RWPE2 (cell line): ENCODE results near the gene MYL6B.

Experiments used
- ATAC-seq: fragments of 200-7000 bp; cut with Tn5 transposase; 3 replicates; pipeline ENCODE4 v1.9.1; 2021; ENCODE audit warnings: low read depth
- DNase-seq: peaks from one replicate; pipeline ENCODE4 v3.0.0-alpha.2; 2020; ENCODE audit warnings: low spot score
- H3K27ac ChIP-seq: fragments of 450-650 bp; 2 replicates; pipeline ENCODE4 v1.5.1; 2017; ENCODE audit warnings: mild to moderate bottlenecking; ENCODE audit not compliant: poor library complexity, severe bottlenecking
- H3K27me3 ChIP-seq: fragments of 250-450 bp; sonication (Bioruptor Pico); 2 replicates; pipeline ENCODE4 v1.5.1; 2021; ENCODE audit warnings: mild to moderate bottlenecking, moderate library complexity; ENCODE audit not compliant: insufficient read depth, poor library complexity, severe bottlenecking
- H3K36me3 ChIP-seq: fragments of 250-450 bp; sonication (Bioruptor Pico); 2 replicates; pipeline ENCODE4 v1.5.1; 2020; ENCODE audit warnings: low read depth, mild to moderate bottlenecking, moderate library complexity
- H3K4me1 ChIP-seq: fragments of 250-450 bp; sonication (Bioruptor Pico); 2 replicates; pipeline ENCODE4 v1.5.1; 2021; ENCODE audit warnings: mild to moderate bottlenecking, moderate library complexity; ENCODE audit not compliant: insufficient read depth, poor library complexity, severe bottlenecking
- H3K4me3 ChIP-seq: fragments of 250-450 bp; sonication (Bioruptor Pico); 2 replicates; pipeline ENCODE4 v1.5.1; 2021; ENCODE audit warnings: mild to moderate bottlenecking, moderate library complexity; ENCODE audit not compliant: severe bottlenecking
- H3K9me3 ChIP-seq: fragments of 250-450 bp; sonication (Bioruptor Pico); 2 replicates; pipeline ENCODE4 v1.5.1; 2021; ENCODE audit warnings: mild to moderate bottlenecking, moderate library complexity; ENCODE audit not compliant: severe bottlenecking
- TF ChIP-seq, protein P1 (sequence below): fragments of 450-650 bp; IDR thresholded peaks from one replicate; pipeline ENCODE4 v1.5.1; 2017; ENCODE audit warnings: mild to moderate bottlenecking, moderate library complexity; ENCODE audit not compliant: poor library complexity, severe bottlenecking

MYL6B gene

DNA sequence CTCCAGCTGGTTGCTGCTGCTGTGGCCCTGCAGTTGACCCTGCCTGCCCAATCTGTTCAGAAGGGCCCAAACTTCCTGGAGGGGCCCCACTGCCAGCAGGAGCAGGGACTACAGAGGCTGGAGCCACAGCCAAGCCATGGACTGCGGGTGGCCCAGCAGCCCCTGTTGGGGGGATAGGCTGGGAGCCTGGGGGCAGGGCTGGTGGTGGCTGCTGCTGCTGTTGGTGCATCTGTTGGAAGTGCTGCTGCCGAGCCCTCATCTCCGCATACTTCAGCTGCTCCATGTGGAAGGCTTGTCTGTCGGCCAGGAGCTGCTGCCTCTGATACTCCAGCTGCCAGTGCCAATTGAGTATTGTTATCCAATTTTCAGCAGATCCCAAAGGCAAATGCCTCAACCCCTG is 13.0 kb downstream of the MYL6B start:
- TF ChIP-seq, protein P1, sequence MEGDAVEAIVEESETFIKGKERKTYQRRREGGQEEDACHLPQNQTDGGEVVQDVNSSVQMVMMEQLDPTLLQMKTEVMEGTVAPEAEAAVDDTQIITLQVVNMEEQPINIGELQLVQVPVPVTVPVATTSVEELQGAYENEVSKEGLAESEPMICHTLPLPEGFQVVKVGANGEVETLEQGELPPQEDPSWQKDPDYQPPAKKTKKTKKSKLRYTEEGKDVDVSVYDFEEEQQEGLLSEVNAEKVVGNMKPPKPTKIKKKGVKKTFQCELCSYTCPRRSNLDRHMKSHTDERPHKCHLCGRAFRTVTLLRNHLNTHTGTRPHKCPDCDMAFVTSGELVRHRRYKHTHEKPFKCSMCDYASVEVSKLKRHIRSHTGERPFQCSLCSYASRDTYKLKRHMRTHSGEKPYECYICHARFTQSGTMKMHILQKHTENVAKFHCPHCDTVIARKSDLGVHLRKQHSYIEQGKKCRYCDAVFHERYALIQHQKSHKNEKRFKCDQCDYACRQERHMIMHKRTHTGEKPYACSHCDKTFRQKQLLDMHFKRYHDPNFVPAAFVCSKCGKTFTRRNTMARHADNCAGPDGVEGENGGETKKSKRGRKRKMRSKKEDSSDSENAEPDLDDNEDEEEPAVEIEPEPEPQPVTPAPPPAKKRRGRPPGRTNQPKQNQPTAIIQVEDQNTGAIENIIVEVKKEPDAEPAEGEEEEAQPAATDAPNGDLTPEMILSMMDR, result no peak
- Histone ChIP-seq H3K27ac (no peak overlapping the region), H3K4me3 (no peak overlapping the region), H3K4me1 (no peaks in the 10 kb centered on the region), H3K27me3 (no peaks in the 10 kb centered on the region), H3K9me3 (no peaks in the 10 kb centered on the region), H3K36me3 (peaks cover 96% of the 10 kb centered on the region)
- DNase-seq (no peak), ATAC-seq (peak; percentile 10; the same call in 1 of the 3 replicates)

DNA sequence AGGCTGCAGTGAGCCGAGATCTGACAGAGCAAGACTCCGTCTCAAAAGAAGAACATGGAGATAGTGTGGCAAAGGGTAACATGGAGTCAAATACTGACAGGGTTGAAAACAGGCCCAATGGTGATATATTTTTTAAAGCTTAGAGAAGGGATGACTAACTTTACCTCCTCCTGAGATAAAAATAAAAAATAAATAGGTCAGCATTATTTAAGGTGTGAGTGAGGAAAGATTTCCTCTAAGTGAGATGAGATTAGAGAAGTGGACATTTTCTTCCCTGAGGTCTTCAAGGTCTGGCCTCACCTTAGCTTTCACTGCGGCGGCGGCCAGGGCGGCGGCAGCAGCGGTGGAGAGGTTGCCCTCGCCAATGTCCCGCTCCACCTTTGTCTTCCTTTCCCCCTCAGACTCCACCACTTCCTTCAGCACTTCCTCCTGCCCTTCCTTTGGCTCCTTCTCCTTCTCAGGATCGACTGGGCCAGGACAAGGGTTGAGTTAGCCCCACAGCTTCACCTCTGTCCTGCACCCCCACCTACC is 16.9 kb downstream of the MYL6B start:
- Histone ChIP-seq H3K36me3 (peaks cover 93% of the 10 kb centered on the region), H3K27me3 (no peaks in the 10 kb centered on the region), H3K4me3 (no peak overlapping the region), H3K9me3 (no peaks in the 10 kb centered on the region), H3K27ac (no peak overlapping the region), H3K4me1 (no peaks in the 10 kb centered on the region)
- ATAC-seq (no peak), DNase-seq (no peak)
- TF ChIP-seq, protein P1, result no peak

DNA sequence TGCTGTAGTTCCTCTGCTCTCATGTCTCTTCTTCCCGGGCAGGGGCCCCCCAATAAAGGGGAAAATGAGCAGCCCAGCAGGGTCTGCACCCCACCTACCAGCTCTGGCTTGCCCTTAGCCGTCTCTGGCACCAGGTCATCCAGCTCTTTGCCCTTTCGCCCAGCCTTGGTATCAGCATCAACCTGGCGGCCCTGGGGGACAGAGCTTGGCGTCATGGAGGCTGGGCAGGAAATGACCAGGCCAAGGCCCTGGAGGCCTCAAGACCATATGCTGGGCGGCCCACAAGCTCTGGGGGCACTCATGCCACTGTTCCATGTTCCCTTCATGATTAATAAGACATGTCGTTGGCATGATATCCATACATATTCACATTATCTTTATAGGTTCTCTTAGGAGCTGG is 20.5 kb downstream of the MYL6B start:
- ATAC-seq (no peak), DNase-seq (no peak)
- TF ChIP-seq, protein P1, result no peak
- Histone ChIP-seq H3K27me3 (no peaks in the 10 kb centered on the region), H3K4me3 (no peak overlapping the region), H3K27ac (no peak overlapping the region), H3K36me3 (peaks cover 91% of the 10 kb centered on the region), H3K9me3 (no peaks in the 10 kb centered on the region), H3K4me1 (no peaks in the 10 kb centered on the region)

DNA sequence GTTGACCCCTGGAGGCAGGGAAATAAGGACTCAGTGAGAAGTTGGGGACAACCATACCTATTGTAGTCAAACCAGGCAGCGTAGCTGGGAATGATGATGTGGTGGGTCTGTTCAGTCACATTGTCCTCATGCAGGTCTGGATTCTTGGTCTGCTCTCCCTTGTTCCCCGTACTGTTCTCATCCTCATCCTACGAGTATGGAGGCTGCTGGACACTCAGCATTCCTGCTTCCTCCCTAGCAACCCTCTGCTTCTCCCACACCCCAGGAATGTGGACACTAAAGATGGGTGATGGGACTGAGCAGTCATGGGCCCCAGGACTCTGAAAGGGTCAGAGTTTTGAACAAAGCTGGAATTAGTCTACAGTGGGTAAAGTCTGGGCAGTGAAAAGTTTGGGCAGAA is 26.0 kb downstream of the MYL6B start:
- Histone ChIP-seq H3K4me1 (no peaks in the 10 kb centered on the region), H3K27ac (no peak overlapping the region), H3K27me3 (no peaks in the 10 kb centered on the region), H3K9me3 (no peaks in the 10 kb centered on the region), H3K36me3 (peaks cover 77% of the 10 kb centered on the region), H3K4me3 (no peak overlapping the region)
- no peak for DNase-seq
- TF ChIP-seq, protein P1, result no peak
- peak; percentile 12; the same call in 2 of the 3 replicates for ATAC-seq

DNA sequence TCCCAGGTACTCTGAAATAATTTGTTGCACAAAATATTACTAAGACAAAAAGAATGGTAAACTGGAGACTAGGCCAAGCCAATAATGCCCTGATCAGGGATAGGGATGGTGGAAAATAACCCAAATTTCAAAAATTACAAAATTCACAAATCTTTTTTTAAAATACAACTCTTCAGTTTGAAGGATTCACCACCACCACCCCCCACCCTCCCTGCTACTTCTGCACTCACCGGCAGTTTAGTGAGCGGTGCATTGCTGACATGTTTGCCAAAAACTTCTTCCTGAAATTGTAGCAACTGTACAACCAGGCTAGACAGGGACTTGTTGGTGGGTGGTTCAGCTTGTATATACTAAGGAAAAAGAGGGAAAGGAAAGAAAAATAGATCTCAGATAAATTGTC is 34.6 kb downstream of the MYL6B start:
- H3K27ac ChIP-seq, result peak overlapping the region; percentile 80

More for the DNA sequence above, 34.6 kb downstream of the MYL6B start:
- Histone ChIP-seq H3K36me3 (peaks cover 55% of the 10 kb centered on the region), H3K4me3 (no peak overlapping the region), H3K9me3 (no peaks in the 10 kb centered on the region), H3K4me1 (peaks cover 7% of the 10 kb centered on the region), H3K27me3 (no peaks in the 10 kb centered on the region)
- DNase-seq (no peak), ATAC-seq (no peak)
- TF ChIP-seq, protein P1, result no peak
